HepG2 (cell line): ENCODE results near the gene VSX1. TPM values are rescaled to one million over a fixed set of nuclear protein-coding genes. Genes with fewer than 3 reads are reported as not detected.

Source experiments
- BATF2 ChIP-seq: sonication (generic); formaldehyde crosslinking; IDR thresholded peaks from 2 replicates; pipeline ENCODE4 v1.8.0; 2022; ENCODE audit warnings: mild to moderate bottlenecking, missing genetic modification reagents, moderate library complexity
- DNMT3B ChIP-seq: conservative IDR thresholded peaks from 2 replicates; pipeline ENCODE4 v1.6.1; 2016; ENCODE audit warnings: missing biosample characterization, control low read depth
- FOSL1 ChIP-seq: sonication (generic); formaldehyde crosslinking; IDR thresholded peaks from 2 replicates; pipeline ENCODE4 v1.9.0; 2021; ENCODE audit warnings: missing genetic modification reagents, borderline replicate concordance
- GMEB1 ChIP-seq: sonication (generic); formaldehyde crosslinking; IDR thresholded peaks from 2 replicates; pipeline ENCODE4 v1.5.1; 2020; ENCODE audit warnings: missing genetic modification reagents, mild to moderate bottlenecking, borderline replicate concordance
- HNF1A ChIP-seq, 2 experiments: sonication (generic) in 1 of 2; formaldehyde crosslinking in 1 of 2; IDR thresholded peaks; 2 replicates each; pipeline versions ENCODE4 v1.4.0 to v1.6.1; 2016 to 2020; ENCODE audit warnings: borderline replicate concordance in 1 of 2, low read depth in 1 of 2, mild to moderate bottlenecking in 1 of 2, missing genetic modification reagents in 1 of 2
- PLRG1 ChIP-seq: fragments of 450-650 bp; conservative IDR thresholded peaks from 2 replicates; pipeline ENCODE4 v1.6.1; 2016
- PTBP1 ChIP-seq: fragments of 200-400 bp; formaldehyde crosslinking; IDR thresholded peaks from 2 replicates; pipeline ENCODE4 v1.6.1; 2018; ENCODE audit warnings: low read length, low read depth; ENCODE audit not compliant: poor library complexity, severe bottlenecking
- RBM22 ChIP-seq: fragments of 200-400 bp; formaldehyde crosslinking; optimal IDR thresholded peaks from 2 replicates; pipeline ENCODE3; 2017; ENCODE audit warnings: mild to moderate bottlenecking, low read length, moderate library complexity
- RFXAP ChIP-seq: sonication (generic); formaldehyde crosslinking; IDR thresholded peaks from 2 replicates; pipeline ENCODE4 v1.4.0; 2020; ENCODE audit warnings: missing genetic modification reagents, borderline replicate concordance
- SIX1 ChIP-seq: sonication (generic); formaldehyde crosslinking; IDR thresholded peaks from 2 replicates; pipeline ENCODE4 v1.4.0; 2020; ENCODE audit warnings: missing genetic modification reagents, borderline replicate concordance
- SRSF1 ChIP-seq: fragments of 200-400 bp; formaldehyde crosslinking; optimal IDR thresholded peaks from 2 replicates; pipeline ENCODE3; 2017; ENCODE audit warnings: mild to moderate bottlenecking, low read depth, low read length, moderate library complexity
- TAF15 ChIP-seq: fragments of 200-400 bp; formaldehyde crosslinking; IDR thresholded peaks from one replicate; pipeline ENCODE4 v1.6.1; 2018; ENCODE audit warnings: mild to moderate bottlenecking, low read depth, low read length; ENCODE audit not compliant: poor library complexity, severe bottlenecking
- TBX2 ChIP-seq: sonication (generic); formaldehyde crosslinking; IDR thresholded peaks from 2 replicates; pipeline ENCODE4 v1.5.0; 2020; ENCODE audit warnings: missing genetic modification reagents, mild to moderate bottlenecking, borderline replicate concordance
- ZNF18 ChIP-seq: sonication (generic); formaldehyde crosslinking; IDR thresholded peaks from 2 replicates; pipeline ENCODE4 v1.8.0; 2022; ENCODE audit warnings: mild to moderate bottlenecking, missing genetic modification reagents; ENCODE audit not compliant: insufficient replicate concordance
- ZNF577 ChIP-seq: sonication (generic); formaldehyde crosslinking; IDR thresholded peaks from 2 replicates; pipeline ENCODE4 v1.4.0; 2020; ENCODE audit warnings: mild to moderate bottlenecking, low read depth, missing genetic modification reagents, borderline replicate concordance
- ZNF670 ChIP-seq: sonication (generic); formaldehyde crosslinking; IDR thresholded peaks from 2 replicates; pipeline ENCODE4 v1.8.0; 2022; ENCODE audit warnings: mild to moderate bottlenecking, missing genetic modification reagents, borderline replicate concordance
- ZNF749 ChIP-seq: sonication (generic); formaldehyde crosslinking; IDR thresholded peaks from 2 replicates; pipeline ENCODE4 v1.8.0; 2022; ENCODE audit warnings: mild to moderate bottlenecking, missing genetic modification reagents, moderate library complexity, borderline replicate concordance
- ZNF761 ChIP-seq: sonication (generic); formaldehyde crosslinking; conservative IDR thresholded peaks from 2 replicates; pipeline ENCODE4 v1.4.0; 2020; ENCODE audit warnings: mild to moderate bottlenecking, missing genetic modification reagents
- ZNF777 ChIP-seq: sonication (generic); formaldehyde crosslinking; IDR thresholded peaks from 2 replicates; pipeline ENCODE4 v1.4.0; 2020; ENCODE audit warnings: missing genetic modification reagents
- ZNF841 ChIP-seq: sonication (generic); formaldehyde crosslinking; IDR thresholded peaks from 2 replicates; pipeline ENCODE4 v1.8.1; 2023; ENCODE audit warnings: missing genetic modification reagents, borderline replicate concordance
- polyA plus RNA-seq, 8 experiments: library from polyadenylated mRNA; depleted of rRNA in 3 of 8; stranded (reverse) in 7 of 8; unstranded in 1 of 8; fragments of >200 nt; fragmentation: Illumina TruSeq in 4 of 8; extraction: Trizol in 4 of 8; gene quantifications; 2 replicates each; pipeline versions ENCODE4 v1.2.1 to v1.2.3, GENCODE V29; 2011 to 2016; ENCODE audit warnings: low read depth in 4 of 8, missing spikeins in 1 of 8, mixed read lengths in 1 of 8; ENCODE audit not compliant: insufficient read depth in 1 of 8
- total RNA-seq, 5 experiments: library from RNA; depleted of rRNA; stranded (reverse); fragments of >200 nt; fragmentation: Illumina TruSeq; extraction: Trizol; gene quantifications; 2 replicates each; pipeline ENCODE4 v1.2.3, GENCODE V29; 2016; ENCODE audit warnings: low read depth in 1 of 5

VSX1 gene
- total and polyA plus RNA-seq, 2 of the 13 experiments (the other 11 are each of a cell fraction or from before 2014, with no cell fraction given), result 0.04 TPM; not detected in 1

- TF ChIP-seq ZNF18 (CRISPR knock-in tag) (no peak), PTBP1 (peak; percentile 56), ZNF841 (CRISPR knock-in tag) (no peak), ZNF777 (CRISPR knock-in tag) (no peak), RFXAP (CRISPR knock-in tag) (peak; percentile 74; the same call in 1 of the 2 replicates), DNMT3B (CRISPR knock-in tag) (no peak), ZNF761 (CRISPR knock-in tag) (no peak), ZNF670 (CRISPR knock-in tag) (no peak), BATF2 (CRISPR knock-in tag) (no peak), RBM22 (peak; percentile 23), GMEB1 (CRISPR knock-in tag) (no peak), ZNF577 (CRISPR knock-in tag) (no peak), PLRG1 (no peak), FOSL1 (CRISPR knock-in tag) (no peak; the same call in 1 of the 2 replicates), SIX1 (CRISPR knock-in tag) (no peak), SRSF1 (peak; percentile 85), ZNF749 (no peak), TAF15 (no peak), TBX2 (CRISPR knock-in tag) (peak; percentile 85; the same call in 1 of the 2 replicates), HNF1A (IDR thresholded peaks at IDR 0.05; ENCODE audit: low read depth) (no peak; the same call in 1 of the 2 replicates), HNF1A (CRISPR knock-in tag; IDR thresholded peaks at IDR 0.05; ENCODE audit: borderline replicate concordance) (peak; percentile 68; the same call in 1 of the 2 replicates)
These were observed 49.3 kb downstream of the VSX1 start (continued) for GRCh38 chr20:25032478-25033264.
